Prostate gland (tissue), 2 donors: ENCODE measurements around the gene TPRG1L. TPM values are rescaled to one million over a fixed set of nuclear protein-coding genes. Genes with fewer than 3 reads are reported as not detected.

Experiments
- DNase-seq: peaks from one replicate; pipeline ENCODE4 v3.0.0-alpha.2; 2019; ENCODE audit warnings: low spot score
- H3K27ac ChIP-seq, 2 donors: fragments of 200-600 bp; sonication (generic); 2 replicates each; pipeline ENCODE4 v1.5.1; 2017 to 2019
- H3K27me3 ChIP-seq: fragments of 200-600 bp; sonication (generic); replicated peaks from 2 replicates; pipeline ENCODE4 v1.5.1; 2019; ENCODE audit not compliant: insufficient read depth
- H3K36me3 ChIP-seq, 2 donors: fragments of 200-600 bp; sonication (generic); 1 replicate in 1 of 2; 2 replicates in 1 of 2; pipeline versions ENCODE4 v1.5.1 to v1.8.1; 2017 to 2019
- H3K4me1 ChIP-seq: fragments of 200-600 bp; sonication (generic); replicated peaks from 2 replicates; pipeline ENCODE4 v1.5.1; 2019
- H3K4me3 ChIP-seq, 2 donors: fragments of 200-600 bp; sonication (generic); 2 replicates each; pipeline ENCODE4 v1.5.1; 2017 to 2019
- H3K9me3 ChIP-seq: fragments of 200-600 bp; sonication (generic); 2 replicates; pipeline ENCODE4 v1.5.1; 2017
- POLR2A ChIP-seq: fragments of 450-650 bp; IDR thresholded peaks from one replicate; pipeline ENCODE4 v1.6.1; 2016; ENCODE audit warnings: antibody characterized with exemption, mild to moderate bottlenecking
- POLR2AphosphoS5 ChIP-seq: sonication (generic); formaldehyde crosslinking; IDR thresholded peaks from one replicate; pipeline ENCODE4 v1.6.1; 2017; ENCODE audit warnings: antibody characterized with exemption
- WGBS: methylation state at CpG from one replicate; pipeline ENCODE4 v1.1.5; 2018; 5-methylcytosine and 5-hydroxymethylcytosine counted together
- intact Hi-C: fragments of 100-400 bp; cut with DNase I; formaldehyde crosslinking; loops from one replicate; pipeline ENCODE4 v1.14.2; 2022
- total RNA-seq, 2 donors: library from RNA; depleted of rRNA; stranded (reverse); fragments of >200 nt; gene quantifications; one replicate each; pipeline ENCODE4 v1.1.0, GENCODE V29; 2016
- TF ChIP-seq, protein P1 (sequence below), 4 experiments: fragments of 200-600 bp in 2 of 4; fragments of 450-650 bp in 2 of 4; sonication (generic) in 2 of 4; IDR thresholded peaks; 1 replicate in 3 of 4; 2 replicates in 1 of 4; pipeline ENCODE4 v1.5.1; 2016 to 2019; ENCODE audit warnings: antibody characterized with exemption in 4 of 4, mild to moderate bottlenecking in 2 of 4, moderate library complexity in 2 of 4

TPRG1L gene
- total RNA-seq, 2 donors from 2014 or later = 26.4 to 35.0 TPM

DNA sequence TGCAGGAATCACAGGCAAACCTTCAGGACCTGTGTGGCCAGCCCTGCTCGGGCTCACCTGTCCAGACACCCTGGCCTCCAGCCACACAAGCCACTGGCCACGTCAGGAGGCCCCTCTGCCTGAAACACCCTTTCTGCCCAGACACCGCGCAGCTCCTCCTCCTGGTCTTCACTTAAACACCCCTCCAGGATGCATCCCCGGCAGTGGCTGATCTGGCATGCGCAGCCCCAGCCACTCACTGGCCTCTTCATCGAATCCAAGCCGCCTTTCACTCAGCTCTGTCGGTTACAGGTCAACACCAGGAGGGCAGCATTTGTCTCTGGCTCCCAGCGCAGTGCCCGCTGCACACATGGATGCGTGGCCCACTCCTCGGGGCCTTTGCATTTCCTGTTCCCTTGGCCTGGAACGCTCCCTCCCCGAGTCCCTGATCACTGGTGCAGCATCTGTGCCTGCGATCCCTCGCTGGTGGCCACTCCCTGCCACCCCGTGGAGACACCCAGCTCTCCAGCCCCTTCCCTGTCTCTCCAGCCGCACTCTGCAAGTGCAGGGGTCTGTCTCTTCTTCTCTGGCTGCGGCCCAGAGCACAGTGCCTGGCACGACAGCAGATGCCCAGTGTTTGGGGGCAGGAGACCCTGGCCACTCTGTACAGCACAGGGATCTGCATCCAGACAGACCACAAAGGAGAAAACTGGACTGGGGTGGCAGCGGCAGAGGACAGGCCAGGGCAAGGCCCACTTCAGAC, 9.4 kb downstream of the TPRG1L start:
- Histone ChIP-seq H3K36me3 (peaks cover 0 to 4% of the 10 kb centered on the region in 2 donors), H3K9me3 (no peaks in the 10 kb centered on the region), H3K27me3 (no peaks in the 10 kb centered on the region), H3K4me3 (no peak overlapping the region), H3K4me1 (no peaks in the 10 kb centered on the region), H3K27ac (no peak overlapping the region)
- no peak for DNase-seq
- intact Hi-C loops = no loop called here
- TF ChIP-seq, protein P1, sequence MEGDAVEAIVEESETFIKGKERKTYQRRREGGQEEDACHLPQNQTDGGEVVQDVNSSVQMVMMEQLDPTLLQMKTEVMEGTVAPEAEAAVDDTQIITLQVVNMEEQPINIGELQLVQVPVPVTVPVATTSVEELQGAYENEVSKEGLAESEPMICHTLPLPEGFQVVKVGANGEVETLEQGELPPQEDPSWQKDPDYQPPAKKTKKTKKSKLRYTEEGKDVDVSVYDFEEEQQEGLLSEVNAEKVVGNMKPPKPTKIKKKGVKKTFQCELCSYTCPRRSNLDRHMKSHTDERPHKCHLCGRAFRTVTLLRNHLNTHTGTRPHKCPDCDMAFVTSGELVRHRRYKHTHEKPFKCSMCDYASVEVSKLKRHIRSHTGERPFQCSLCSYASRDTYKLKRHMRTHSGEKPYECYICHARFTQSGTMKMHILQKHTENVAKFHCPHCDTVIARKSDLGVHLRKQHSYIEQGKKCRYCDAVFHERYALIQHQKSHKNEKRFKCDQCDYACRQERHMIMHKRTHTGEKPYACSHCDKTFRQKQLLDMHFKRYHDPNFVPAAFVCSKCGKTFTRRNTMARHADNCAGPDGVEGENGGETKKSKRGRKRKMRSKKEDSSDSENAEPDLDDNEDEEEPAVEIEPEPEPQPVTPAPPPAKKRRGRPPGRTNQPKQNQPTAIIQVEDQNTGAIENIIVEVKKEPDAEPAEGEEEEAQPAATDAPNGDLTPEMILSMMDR (IDR thresholded peaks at IDR 0.05) = no peak
- TF ChIP-seq POLR2A = no peak
- TF ChIP-seq POLR2AphosphoS5 = no peak
- 94% methylated on average over 22 of the region's 22 CpGs for WGBS

DNA sequence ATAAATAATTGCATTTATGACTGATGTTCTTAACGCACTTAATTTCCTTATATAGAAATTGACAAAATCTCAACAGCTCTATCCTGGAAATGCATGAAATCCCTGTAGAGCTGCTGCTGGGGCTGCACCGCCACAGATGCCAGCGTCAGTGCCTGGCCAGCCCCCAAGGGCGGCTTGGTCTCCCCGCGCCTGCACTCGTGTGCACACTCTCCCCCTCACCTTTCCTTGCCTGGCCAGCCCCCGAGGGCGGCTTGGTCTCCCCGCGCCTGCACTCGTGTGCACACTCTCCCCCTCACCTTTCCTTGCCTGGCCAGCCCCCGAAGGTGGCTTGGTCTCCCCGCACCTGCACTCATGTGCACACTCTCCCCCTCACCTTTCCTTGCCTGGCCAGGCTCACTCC, 11.3 kb downstream of the TPRG1L start:
- no peak overlapping the region for H3K4me3 ChIP-seq
- no peak for DNase-seq
- no peak overlapping the region for H3K27ac ChIP-seq
- intact Hi-C loops = no loop called here
- TF ChIP-seq POLR2A = no peak
- no peak for TF ChIP-seq POLR2AphosphoS5
- TF ChIP-seq, protein P1 (IDR thresholded peaks at IDR 0.05) = no peak
- H3K4me1 ChIP-seq = no peaks in the 10 kb centered on the region
- H3K27me3 ChIP-seq = no peaks in the 10 kb centered on the region
- no peaks in the 10 kb centered on the region for H3K9me3 ChIP-seq
- 86% methylated on average over 14 of the region's 14 CpGs for WGBS
- H3K36me3 ChIP-seq = peaks cover 4 to 6% of the 10 kb centered on the region in 2 donors

DNA sequence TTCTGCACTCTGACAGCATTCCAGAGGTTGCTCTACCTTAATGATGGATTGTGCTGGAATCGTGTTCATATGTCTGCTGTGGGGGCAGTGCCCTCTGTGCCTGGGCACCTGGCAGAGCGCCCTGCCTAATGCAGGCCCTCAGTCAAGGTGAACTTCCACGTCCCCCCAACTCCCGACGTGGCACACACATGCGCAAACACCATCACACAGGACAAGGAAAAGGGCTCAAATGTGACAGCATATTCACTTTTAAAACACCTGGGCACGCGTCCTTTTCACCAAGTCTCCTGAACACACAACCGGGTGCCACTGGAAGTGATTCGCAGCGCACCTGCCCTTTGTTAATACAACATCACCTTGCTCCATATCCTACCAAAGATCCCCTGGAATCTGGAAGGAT, 11.7 kb downstream of the TPRG1L start:
- intact Hi-C loops = no loop called here
- Histone ChIP-seq H3K27ac (no peak overlapping the region), H3K9me3 (no peaks in the 10 kb centered on the region), H3K27me3 (no peaks in the 10 kb centered on the region), H3K4me1 (no peaks in the 10 kb centered on the region), H3K36me3 (peaks cover 4 to 6% of the 10 kb centered on the region in 2 donors), H3K4me3 (no peak overlapping the region)
- DNase-seq = no peak
- 94% methylated on average over 11 of the region's 11 CpGs for WGBS
- TF ChIP-seq POLR2A (no peak), POLR2AphosphoS5 (no peak)
- TF ChIP-seq, protein P1 (IDR thresholded peaks at IDR 0.05) = no peak

DNA sequence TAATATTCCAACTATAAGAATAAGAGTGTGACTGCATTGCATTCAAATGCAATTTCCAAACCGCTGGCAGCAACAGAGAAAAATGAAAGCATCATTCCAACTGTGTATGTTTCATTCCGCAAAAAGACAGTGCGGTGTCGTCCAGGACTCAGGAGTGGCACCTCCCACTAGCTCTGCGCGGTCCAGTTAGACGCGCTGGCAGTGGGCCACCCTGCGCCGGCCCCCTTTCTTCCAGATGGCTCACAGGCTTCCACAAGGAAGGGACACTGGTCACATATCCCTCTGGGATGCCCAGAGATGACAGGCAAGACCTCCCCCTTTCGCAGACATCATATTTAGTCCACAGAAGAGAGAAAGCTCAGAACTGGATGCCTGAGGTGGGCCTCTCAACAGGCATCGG, 13.2 kb downstream of the TPRG1L start:
- 91% methylated on average over 12 of the region's 12 CpGs for WGBS
- DNase-seq = no peak
- intact Hi-C loops = no loop called here
- Histone ChIP-seq H3K27me3 (no peaks in the 10 kb centered on the region), H3K27ac (no peak overlapping the region), H3K4me1 (no peaks in the 10 kb centered on the region), H3K36me3 (peaks cover 4 to 6% of the 10 kb centered on the region in 2 donors), H3K9me3 (no peaks in the 10 kb centered on the region), H3K4me3 (no peak overlapping the region)
- TF ChIP-seq, protein P1 (IDR thresholded peaks at IDR 0.05) = no peak
- TF ChIP-seq POLR2A = no peak
- no peak for TF ChIP-seq POLR2AphosphoS5

DNA sequence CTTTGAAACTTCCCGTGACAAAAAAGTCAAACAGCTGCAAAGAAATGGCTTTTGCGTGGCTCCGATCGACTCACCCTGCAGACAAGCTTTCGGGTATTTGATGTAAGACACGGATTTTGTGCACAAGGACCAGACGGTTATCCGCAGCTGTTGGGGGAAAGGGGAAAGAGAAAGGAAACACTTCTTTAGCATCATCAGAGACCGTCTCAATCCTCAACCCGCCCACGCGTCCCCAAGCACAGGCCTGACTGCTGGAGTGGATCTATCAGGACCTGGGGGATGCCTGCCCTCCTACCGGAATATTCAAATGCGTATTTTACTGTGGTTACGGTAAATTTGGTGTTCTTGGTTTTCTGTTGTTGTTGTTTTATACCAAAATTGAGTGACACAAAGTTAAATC, 13.9 kb downstream of the TPRG1L start:
- Histone ChIP-seq H3K36me3 (peaks cover 4 to 6% of the 10 kb centered on the region in 2 donors), H3K4me1 (no peaks in the 10 kb centered on the region), H3K4me3 (no peak overlapping the region), H3K27me3 (no peaks in the 10 kb centered on the region), H3K9me3 (no peaks in the 10 kb centered on the region), H3K27ac (no peak overlapping the region)
- intact Hi-C loops = no loop called here
- DNase-seq = no peak
- TF ChIP-seq, protein P1 (IDR thresholded peaks at IDR 0.05) = no peak
- TF ChIP-seq POLR2AphosphoS5 (no peak), POLR2A (no peak)
- 96% methylated on average over 15 of the region's 15 CpGs for WGBS
